GM18508 (cell line): Measurements from ENCODE around the gene PRKCH.

Experiments used
- ATAC-seq: cut with Tn5 transposase; IDR thresholded peaks from one replicate; pipeline ENCODE4 v1.9.1; 2021; ENCODE audit warnings: moderate number of reproducible peaks; ENCODE audit not compliant: insufficient read depth, unreplicated experiment

Gene PRKCH

DNA sequence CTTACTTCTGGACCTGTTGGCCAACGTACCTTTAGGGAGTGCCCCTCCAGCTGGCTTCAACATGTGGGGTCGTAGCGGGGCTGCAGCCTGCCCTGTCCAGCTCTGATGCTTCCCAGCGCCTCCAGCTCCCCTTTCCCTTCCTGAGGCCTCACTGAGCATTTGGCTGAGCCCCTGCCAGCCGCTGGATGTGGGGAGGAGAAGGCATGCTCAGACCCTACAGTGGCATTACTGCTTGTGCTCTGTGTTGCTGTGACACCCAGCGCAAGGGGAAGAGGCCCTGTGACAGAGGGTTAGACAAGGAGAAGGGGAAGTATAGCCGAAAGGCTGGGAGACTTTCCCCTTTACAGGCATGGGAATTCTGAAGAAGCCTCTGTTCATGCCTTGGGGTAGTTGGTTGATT, 145.9 kb downstream of the PRKCH start:
- ATAC-seq = no peak

DNA sequence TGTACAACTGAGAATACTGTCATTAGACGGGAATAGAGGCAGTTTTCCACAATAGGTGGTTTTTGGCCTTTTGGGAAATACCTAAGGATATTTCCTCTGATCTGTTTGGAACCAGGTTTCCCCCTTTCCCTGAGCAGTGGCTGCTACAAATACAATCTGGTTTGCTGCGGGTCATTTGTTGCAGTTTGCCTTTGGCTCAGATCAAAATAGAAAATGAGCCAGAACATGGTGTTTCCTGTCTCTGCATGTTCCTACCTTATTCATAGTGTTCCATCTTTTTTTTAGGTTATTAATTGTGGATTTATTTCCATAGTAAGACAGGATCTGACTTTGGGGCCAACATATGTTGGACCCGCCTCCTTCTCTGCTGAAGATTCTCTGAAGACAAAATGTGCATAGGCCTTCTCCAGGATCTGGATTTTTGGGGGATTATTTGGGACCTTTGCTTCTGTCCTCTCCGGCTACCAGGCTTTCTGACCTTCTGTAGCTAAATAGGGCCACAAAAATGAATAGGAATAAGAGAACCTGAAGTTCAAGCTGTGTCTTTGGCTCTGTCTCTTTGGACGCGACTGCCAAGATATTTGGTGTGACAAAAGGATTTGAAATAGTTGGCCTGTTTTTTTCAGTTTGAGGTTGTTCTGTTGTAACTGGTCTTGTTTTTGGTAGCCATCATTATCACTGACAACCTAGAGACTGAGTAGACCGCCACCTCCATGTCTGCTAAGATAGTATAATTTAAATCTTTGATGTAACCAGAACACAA, 146.9 kb downstream of the PRKCH start:
- no peak for ATAC-seq

DNA sequence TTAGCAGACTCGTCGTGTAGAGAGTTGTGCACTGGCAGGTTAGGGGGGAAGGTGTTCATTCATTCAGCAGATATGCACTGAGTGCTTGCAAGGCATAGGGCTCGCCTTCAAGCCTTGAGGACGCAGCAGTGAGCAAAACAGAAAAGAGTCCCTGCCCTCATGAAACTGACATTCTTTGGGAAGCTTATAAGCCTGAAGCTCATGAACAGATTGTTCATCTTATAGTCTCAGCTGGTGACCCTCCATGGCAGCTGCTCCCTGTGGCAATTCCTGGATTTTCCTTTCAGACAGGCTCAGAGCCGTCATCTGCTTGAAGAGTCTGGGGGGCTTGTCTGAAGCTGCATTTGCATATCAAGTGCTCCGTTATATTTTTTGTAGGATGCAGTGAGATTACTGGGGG, 148.4 kb downstream of the PRKCH start:
- ATAC-seq = no peak

DNA sequence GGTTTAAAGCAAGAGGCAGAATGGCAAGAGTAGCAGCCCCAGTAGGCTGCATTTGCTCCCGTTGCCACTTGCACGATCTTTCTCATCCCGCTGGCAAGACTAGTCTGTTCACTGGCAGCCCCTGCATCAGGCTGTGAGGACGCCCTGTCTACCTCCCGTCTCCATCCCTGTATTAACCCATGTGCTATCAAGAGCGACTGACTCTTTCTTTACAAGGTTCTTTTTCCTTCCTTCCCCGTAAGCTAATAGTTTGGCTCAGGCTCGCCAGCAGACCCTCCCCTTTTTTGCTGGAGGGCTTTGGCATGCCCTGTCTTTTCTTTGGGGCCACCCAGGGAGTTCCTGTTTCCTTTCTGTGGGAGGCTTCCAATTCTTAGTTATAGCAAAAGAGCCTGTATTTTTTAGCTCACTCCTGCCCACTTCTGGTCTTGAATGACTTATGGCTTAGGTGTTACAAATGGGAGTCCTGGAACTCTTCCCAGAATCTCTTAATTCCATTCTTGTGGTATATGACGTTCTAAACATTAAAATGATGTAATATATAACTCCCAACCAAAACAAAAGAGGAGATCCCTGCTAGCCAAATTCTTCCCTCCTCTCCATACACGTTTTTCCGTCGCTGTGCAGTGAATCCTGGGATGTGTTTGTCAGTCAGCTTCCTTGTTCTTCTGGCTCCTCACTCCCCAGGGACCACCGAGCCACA, 149.0 kb downstream of the PRKCH start:
- ATAC-seq = no peak

DNA sequence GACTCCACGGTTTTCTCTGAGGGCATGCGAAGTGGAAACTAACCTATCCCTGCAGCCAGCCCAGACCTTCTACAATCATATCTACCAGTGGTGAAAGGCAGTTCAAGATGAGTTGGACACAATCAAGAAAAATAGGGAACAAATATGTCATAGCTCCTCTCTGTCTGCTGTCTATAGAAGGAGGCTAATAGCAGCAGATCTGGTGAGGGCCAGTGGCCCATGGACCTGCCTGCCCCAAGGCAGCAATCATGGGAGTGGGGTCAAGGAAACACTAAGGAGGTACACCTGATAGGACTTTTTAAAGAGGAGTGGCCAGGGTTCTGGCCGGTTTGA, 149.5 kb downstream of the PRKCH start:
- ATAC-seq = no peak

DNA sequence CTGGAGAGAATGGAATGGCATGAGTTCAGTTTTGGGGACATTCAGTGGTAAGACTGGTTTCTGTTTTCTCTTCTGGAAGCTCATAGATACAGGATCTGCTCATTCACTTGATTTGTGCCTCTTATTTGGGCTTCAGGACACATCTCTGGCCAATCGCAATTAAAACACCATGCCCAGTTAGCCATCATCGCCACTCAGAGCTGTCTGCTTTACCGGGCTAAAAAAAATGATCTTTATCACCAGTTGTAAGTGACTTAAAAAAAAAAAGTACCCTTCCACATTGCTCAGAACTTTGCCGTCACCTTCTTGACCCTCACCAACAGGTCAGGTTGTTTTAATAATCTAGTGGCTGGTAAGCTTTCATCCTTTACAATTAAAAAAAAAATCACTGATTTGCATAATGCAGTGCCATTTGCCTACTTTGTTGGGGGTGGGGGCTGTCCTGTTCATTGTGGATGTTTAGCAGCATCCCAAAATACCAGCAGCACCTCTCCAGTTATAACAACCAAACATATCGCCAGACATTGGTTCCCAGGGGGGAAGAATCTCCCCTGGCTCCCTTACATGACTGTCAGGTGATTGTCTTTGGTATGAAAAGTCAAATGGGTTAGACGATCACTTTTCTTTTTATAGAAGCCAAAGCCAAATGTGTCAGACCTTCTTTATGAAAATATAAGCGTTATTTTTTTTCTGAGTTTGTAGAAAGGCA, 150.1 kb downstream of the PRKCH start:
- no peak for ATAC-seq

DNA sequence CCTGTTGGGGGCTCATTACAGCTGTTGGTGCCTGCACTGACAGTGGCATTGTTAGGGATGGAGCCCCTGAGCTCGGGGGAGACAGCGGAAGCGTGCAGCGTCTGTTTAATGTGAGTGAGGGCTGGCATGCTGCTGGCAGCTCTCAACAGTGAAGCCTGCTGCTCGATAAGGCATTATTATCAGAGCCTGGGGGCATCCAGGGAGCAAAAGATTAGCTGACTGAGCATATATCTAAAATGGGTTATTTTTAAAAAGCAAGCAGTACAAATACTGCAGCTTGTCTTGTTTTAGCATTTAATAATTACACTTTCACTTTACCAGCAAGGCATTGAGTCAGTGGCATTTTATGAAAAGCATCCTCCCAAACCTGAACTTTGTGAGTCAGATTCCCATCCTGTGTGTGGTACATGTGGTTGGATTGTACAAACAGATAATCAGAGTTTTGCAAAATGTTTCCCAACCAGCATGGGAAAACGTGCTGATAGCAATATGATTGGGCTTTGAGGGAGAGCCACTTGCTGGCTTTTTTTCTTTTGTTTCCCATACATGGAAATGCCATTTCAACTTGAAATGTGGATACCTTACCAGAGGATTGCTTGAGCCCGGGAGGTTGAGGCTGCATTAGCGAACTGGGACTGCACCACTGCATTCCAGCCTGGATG, 150.8 kb downstream of the PRKCH start:
- ATAC-seq = no peak

DNA sequence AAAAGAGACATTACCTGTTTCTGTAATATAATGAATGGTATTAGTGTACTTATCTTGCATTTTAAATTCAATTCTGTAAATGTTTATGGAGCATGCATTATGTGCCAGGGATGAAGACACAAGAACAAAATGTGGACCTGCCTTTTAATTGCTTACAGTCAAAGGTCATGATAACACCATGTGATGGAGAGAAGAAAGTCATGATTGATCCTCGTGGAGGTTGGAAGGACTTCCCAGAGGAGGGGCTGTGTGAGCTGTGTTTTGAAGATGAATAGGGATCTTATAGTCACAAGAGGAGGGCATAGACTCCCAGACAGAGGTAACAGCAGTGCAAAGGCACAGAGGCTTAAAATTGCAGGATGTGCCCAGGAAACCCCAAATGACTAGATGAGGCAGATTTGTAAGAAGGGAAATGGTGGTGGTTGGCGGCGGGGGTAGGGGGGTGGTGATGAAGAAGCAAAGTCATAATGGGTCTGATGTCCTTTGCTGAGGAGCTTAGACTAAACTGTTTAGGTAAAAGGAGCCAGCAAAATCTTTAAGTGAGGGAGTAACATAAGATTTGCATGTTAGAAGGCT, 151.5 kb downstream of the PRKCH start:
- no peak for ATAC-seq

DNA sequence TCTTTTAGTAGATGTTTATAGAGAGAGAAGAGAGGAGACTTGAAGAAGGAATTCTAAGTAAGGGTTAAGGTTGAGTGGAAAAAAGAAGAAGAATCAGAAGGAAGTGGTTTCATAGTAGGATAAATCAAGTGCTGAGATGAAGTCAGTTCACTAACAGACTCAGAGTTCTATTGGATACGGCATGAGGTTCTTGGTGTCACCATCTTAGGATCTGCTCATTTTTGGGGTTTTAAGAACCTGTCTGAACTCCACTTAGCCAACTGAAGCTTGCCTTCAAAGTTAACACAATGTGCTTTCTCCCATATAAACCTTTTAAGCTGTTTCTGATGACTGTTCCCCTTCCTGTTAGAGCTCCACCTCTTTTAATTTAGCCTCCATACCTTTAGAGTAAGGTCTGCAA, 152.6 kb downstream of the PRKCH start:
- no peak for ATAC-seq

DNA sequence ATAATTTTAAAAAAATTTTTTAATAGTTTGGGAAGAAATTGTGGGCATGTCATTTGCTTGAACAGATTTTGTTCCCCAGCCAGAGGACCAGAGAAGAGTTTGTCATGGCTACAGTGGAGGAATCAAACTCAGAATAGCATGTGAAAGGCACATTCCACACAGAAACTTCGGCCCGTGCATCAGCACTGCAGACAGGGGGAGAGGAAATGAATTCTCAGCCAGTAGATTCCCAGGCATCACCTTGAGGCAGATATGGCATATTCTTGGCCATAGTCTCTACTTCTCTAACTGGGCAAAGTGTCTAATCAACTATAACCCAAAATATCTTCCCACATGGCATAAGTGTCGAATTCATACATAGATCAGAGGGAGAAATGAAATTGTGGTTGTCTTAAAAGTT, 153.3 kb downstream of the PRKCH start:
- ATAC-seq = no peak

DNA sequence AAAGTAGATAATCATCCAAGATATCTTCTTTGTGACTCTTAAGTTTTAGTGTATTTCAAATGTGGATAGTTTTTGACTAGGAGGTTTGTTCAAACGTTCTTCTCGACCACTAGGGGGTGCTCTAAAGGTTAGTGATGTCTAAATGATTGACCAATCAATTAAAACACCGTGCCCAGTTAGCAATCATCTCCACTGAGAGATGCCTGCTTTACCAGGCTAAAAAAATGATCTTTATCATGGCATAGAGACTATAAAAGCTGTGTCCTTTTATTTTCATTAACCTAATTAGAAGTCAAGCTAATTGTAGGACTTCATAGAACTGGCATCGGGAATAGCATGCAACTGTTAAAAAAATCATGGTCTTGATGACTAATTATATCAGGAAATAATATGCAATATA, 153.9 kb downstream of the PRKCH start:
- no peak for ATAC-seq

DNA sequence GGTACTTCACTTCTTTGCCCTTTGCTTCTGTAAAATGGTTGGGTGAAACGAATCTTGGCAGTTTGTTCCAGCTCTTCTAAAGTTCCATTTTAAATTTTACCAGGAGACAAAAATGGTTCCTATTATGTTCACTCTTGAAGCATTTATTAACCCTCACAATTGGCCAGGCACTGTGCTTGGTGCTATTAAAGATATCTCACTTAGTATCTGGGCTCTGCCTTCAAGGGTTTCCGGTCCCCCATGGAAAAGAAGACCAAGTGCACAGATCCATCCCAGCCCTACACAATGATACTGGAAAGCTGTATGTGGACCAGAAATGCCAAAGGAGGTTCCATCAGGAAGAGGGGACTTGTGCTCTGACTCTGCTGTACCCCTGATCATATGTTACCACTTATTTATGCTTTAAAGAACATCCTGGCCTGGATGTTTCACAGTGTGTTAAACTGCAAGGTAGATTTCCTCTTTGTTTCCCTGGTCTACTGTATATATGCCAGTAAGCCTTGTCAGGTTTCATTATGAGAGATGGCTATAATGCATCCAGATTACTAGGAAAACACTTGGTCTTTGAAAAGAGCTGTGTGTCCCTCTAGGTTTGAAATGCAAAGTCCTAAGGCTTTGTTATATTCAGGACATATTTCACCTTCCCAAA, 154.8 kb downstream of the PRKCH start:
- no peak for ATAC-seq

DNA sequence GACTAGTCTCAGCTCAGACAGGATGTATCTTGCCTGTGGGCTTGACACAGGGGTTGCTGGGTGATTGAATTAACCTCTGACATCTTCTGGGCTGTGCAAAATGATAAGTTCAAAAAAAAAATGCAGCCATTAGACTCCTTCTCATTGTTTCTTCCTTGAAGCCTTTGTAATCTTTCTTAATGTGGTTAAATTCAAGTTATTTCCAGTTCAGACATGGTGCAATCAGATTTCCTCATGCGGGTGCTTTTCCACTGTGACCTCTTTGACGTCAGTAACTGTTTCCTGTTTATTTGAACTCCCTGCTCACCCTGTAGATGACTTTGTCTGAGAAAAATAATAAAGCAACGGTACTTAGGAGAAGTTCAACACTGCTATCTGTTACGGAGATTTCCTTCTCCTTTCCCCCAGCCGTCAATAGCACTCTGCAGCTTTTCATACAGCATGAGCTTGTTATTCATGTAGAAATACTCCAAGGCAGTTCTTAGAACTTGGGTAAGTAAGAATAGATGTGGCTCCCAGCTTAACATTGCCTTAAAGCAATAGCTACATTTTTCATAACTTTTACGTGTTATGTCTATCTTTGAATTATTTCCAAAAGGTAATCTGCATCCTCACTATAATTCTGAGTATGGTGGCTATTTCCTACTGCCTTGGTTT, 155.5 kb downstream of the PRKCH start:
- ATAC-seq = no peak

DNA sequence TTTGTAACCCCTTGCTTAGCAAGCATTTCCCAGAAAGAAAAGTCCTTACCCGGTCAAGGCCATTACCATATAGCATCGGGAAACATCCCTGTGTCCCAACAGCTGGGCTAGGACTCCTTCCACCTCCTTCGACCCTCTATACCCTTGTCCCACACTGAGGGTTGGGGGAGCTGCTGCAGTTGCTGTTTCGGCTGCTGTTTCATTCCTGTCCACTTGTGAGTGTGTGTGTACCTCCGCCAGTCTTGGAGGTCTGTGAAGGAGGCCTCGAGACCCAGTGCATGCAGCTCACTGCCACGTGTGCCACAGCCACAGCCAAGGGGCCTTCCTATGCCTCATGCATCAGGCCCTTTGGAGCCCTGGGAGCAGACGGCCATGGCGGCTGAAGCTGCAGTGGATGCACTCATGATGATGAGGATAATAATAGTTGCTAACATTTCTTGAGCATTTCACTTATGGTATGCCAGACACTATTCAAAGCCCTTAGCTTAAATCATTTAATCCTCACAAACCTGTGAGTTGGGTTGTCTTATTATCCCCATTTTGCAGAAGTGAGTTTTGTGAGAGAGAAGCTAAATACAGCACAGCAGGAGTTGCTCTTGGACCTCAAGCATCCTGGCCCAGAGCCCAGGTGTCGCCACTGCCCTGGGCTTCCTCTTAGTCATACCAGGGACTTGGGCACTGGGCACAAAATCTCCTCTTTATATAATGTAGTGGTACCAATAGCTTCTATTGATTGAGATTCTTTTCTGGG, 156.5 kb downstream of the PRKCH start:
- ATAC-seq = no peak

DNA sequence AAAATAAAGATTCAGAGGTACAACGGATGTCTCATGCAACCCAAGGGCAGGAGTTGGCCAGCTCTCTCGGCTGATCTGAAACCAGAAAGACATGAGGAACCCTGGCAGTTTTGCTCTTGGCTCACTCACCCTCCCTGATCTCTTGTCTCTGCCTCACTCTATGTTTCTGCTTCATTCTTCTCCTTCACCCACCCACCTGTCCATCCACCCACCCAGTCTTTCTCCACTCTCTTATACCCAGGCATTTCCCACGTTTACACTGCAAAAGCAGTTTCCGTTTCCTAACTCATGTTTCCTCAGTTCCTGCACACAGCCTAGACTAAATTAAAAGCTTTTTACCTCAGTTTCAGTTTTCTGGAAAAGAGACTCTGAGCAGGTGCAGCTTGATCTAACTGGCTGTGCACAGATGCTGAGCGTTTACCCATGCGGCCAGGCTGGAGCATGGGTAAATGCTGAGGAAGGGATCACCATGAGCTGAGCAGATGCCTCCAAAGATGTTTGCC, 157.6 kb downstream of the PRKCH start:
- ATAC-seq = peak; percentile 46

DNA sequence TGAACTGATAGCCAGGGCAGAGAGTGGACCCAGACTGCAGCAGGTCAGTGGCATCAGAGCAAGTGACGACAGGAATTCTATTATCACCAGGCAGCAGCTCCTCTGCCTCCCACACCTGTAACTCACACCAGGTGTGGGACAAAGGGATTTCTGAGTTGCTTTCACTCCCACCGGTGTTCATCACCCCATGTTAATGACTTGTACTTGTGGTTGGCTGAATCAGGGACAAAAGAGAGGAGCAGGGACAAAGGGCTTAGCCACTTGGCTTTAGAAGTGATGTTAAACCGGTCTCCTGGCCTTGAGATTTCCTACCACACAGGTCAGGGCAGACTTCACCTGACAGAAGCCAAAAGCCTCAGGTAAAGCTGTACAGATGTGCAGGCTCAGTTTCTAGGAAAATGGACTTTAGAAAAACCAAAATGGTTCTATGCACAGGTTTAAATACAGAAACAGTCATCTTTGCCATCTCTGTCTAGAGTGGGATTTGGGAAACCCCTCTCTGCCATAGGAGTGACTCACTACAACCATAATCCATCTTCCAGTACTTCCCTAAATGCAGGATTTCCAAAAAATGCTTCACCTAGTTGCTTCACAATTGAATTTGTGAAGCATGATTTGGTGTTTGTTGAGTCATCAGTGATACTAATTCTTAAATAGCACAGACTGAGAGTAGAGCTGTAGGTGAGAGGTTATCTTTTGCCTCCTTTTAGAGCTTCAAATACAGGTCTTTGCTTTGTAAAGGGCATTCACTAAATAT, 158.5 kb downstream of the PRKCH start:
- no peak for ATAC-seq

DNA sequence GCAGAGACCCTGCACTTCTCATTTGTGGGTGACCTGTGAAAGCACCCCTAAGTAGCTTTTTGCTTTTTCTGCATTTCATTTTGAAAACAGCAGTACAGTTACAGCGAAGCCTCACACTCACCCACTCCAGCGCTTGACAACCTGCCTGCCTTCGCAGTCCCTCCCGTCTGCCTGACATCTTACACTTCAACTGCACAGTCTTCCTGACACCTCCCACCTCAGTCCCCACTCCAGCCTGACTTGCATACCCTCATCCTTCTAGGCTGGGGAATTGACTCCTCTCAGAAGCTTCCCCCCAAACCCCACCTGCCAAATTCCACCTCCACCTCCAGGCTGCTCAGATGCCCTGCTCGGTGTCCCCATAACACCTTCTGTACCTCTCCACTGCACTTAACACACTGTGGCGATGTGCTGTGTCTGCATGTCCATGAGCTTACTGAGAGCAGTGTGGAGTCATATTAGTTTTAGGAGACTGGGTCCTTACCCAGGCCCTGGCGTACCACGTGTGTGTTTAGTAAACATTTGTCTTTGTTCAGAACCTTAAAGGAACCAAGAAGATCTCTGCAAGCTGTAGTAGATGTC, 159.4 kb downstream of the PRKCH start:
- no peak for ATAC-seq

DNA sequence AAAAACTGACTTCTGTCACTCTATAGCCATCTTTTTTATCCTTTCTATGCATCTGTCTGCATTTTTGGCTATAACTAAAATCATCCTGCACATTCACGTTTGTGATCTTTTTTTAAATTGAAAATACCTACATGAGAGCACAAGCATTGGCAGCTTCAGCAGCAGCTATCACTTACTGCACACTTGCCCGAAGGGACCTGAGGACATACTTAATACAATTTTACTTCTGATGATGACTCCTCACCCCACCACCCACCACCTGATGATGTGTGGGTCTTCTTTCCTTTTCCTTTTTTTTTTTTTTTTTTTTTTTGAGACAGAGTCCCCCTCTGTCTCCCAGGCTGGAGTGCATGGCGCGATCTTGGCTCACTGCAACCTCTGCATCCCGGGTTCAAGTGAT, 160.3 kb downstream of the PRKCH start:
- ATAC-seq = no peak
